22Rv1 (cell line): ENCODE data around the gene GLG1.
"Not testable (repeated sequence)": the region's sequence is repeated elsewhere in the genome, so short reads cannot be mapped to it uniquely, and the experiment has no call there.

ENCODE experiments used
- ZFX ChIP-seq: fragments of 450-650 bp; IDR thresholded peaks from 2 replicates; pipeline ENCODE4 v1.6.1; 2017; ENCODE audit warnings: antibody characterized with exemption, borderline replicate concordance
- TF ChIP-seq, protein P1 (sequence below): fragments of 450-650 bp; IDR thresholded peaks from 2 replicates; pipeline ENCODE4 v1.5.1; 2017; ENCODE audit warnings: mild to moderate bottlenecking

DNA sequence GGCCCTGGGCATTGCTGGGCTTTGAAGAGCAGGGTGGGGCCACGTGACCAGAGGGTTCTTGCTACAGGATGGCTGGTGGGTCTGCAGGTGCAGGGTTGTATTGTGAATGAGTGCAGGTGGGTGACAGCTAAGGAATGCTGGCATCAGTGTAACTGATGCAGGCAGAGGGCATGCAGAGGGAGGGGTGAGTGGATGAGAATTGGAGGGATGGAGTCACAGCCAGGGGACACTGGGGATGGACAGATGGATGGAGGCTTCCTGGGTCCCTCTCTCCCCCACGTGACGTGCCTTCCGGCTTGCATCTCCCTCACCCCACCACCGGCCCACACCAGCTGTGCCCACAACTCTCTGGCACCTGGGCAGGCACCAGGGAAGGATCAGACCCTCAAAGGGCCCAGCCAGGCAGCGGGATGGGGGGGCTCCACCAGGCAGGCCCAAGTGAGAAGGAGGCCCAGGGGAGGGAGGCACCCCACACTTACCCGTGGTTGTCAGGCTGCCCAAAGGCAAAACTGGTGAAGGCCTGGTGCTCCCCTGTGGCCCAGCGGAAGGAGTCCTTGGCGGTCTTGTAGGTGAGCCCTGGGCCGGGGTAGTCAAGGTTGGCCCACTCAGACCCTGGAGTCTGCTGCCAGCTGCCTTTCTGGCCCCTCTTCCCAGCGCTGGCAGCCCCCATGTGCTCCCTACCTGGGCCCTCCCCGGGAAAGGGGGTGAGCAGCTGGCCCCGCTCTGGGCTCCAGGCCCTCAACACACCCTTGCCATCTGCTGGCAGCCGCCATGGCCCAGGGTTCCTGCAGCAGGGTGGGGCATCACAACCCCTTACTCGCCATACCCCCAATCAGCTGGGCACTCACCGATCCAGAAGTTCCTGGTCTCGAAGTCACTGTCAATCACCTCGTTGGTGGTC is 196.6 kb downstream of the GLG1 start:
- TF ChIP-seq, protein P1, sequence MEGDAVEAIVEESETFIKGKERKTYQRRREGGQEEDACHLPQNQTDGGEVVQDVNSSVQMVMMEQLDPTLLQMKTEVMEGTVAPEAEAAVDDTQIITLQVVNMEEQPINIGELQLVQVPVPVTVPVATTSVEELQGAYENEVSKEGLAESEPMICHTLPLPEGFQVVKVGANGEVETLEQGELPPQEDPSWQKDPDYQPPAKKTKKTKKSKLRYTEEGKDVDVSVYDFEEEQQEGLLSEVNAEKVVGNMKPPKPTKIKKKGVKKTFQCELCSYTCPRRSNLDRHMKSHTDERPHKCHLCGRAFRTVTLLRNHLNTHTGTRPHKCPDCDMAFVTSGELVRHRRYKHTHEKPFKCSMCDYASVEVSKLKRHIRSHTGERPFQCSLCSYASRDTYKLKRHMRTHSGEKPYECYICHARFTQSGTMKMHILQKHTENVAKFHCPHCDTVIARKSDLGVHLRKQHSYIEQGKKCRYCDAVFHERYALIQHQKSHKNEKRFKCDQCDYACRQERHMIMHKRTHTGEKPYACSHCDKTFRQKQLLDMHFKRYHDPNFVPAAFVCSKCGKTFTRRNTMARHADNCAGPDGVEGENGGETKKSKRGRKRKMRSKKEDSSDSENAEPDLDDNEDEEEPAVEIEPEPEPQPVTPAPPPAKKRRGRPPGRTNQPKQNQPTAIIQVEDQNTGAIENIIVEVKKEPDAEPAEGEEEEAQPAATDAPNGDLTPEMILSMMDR: not testable (repeated sequence)
- not testable (repeated sequence) for TF ChIP-seq ZFX
